C4-2B (cell line): Measurements from ENCODE around the gene NLGN1.

Experiments used
- CTCF ChIP-seq: fragments of 450-650 bp; conservative IDR thresholded peaks from 2 replicates; pipeline ENCODE4 v1.5.1; 2017; ENCODE audit warnings: mild to moderate bottlenecking
- ZFX ChIP-seq: fragments of 450-650 bp; IDR thresholded peaks from 2 replicates; pipeline ENCODE4 v1.6.1; 2017

GRCh38 chr3:173430576-173430975 lies 33.0 kb downstream of the NLGN1 start:
- TF ChIP-seq CTCF: no peak
- no peak for TF ChIP-seq ZFX
